ENCODE measurements around the gene PSME2. TPM values are rescaled to one million over a fixed set of nuclear protein-coding genes. Genes with fewer than 3 reads are reported as not detected.

PSME2 gene
- polyA plus RNA-seq, 1 donor from 2014 or later = 73.3 TPM

- Histone ChIP-seq H3K4me2 (ENCODE audit: low read length) (no peak overlapping the region), H3K36me3 (ENCODE audit: insufficient read depth, low read length) (no peaks in the 10 kb centered on the region), H3K9me2 (ENCODE audit: insufficient read depth, low read length) (no peaks in the 10 kb centered on the region), H3K27ac (ENCODE audit: low read length) (no peak overlapping the region), H4K20me1 (ENCODE audit: insufficient read depth) (no peaks in the 10 kb centered on the region), H3K27me3 (ENCODE audit: insufficient read depth, low read depth, low read length) (no peaks in the 10 kb centered on the region), H3K9me3 (ENCODE audit: low read length) (no peaks in the 10 kb centered on the region), H3F3A (ENCODE audit: insufficient read depth, low read length, poor library complexity, severe bottlenecking) (no peaks in the 10 kb centered on the region), H3K79me2 (replicated peaks; ENCODE audit: insufficient read depth, low read length) (peaks cover 9% of the 10 kb centered on the region), H3K4me3 (ENCODE audit: low read length) (no peak overlapping the region), H2AFZ (ENCODE audit: low read depth, low read length) (no peak overlapping the region), H3K9ac (ENCODE audit: low read length) (no peak overlapping the region)
- TF ChIP-seq MXI1 (conservative IDR thresholded peaks at IDR 0.05; ENCODE audit: poor library complexity, severe bottlenecking) (no peak), RAD21 (conservative IDR thresholded peaks at IDR 0.05) (no peak), SMC3 (conservative IDR thresholded peaks at IDR 0.05; ENCODE audit: poor library complexity) (no peak), POLR2AphosphoS5 (IDR thresholded peaks at IDR 0.05) (no peak), EZH2 (IDR thresholded peaks at IDR 0.05; ENCODE audit: borderline replicate concordance, insufficient read depth, low read length, poor library complexity, severe bottlenecking) (no peak), EP300 (conservative IDR thresholded peaks at IDR 0.05; ENCODE audit: poor library complexity, severe bottlenecking) (no peak), TAF1 (IDR thresholded peaks at IDR 0.05; ENCODE audit: low read depth) (no peak)
- TF ChIP-seq, protein P1, sequence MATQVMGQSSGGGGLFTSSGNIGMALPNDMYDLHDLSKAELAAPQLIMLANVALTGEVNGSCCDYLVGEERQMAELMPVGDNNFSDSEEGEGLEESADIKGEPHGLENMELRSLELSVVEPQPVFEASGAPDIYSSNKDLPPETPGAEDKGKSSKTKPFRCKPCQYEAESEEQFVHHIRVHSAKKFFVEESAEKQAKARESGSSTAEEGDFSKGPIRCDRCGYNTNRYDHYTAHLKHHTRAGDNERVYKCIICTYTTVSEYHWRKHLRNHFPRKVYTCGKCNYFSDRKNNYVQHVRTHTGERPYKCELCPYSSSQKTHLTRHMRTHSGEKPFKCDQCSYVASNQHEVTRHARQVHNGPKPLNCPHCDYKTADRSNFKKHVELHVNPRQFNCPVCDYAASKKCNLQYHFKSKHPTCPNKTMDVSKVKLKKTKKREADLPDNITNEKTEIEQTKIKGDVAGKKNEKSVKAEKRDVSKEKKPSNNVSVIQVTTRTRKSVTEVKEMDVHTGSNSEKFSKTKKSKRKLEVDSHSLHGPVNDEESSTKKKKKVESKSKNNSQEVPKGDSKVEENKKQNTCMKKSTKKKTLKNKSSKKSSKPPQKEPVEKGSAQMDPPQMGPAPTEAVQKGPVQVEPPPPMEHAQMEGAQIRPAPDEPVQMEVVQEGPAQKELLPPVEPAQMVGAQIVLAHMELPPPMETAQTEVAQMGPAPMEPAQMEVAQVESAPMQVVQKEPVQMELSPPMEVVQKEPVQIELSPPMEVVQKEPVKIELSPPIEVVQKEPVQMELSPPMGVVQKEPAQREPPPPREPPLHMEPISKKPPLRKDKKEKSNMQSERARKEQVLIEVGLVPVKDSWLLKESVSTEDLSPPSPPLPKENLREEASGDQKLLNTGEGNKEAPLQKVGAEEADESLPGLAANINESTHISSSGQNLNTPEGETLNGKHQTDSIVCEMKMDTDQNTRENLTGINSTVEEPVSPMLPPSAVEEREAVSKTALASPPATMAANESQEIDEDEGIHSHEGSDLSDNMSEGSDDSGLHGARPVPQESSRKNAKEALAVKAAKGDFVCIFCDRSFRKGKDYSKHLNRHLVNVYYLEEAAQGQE (IDR thresholded peaks at IDR 0.05; ENCODE audit: borderline replicate concordance) = no peak
- TF ChIP-seq, protein P2, sequence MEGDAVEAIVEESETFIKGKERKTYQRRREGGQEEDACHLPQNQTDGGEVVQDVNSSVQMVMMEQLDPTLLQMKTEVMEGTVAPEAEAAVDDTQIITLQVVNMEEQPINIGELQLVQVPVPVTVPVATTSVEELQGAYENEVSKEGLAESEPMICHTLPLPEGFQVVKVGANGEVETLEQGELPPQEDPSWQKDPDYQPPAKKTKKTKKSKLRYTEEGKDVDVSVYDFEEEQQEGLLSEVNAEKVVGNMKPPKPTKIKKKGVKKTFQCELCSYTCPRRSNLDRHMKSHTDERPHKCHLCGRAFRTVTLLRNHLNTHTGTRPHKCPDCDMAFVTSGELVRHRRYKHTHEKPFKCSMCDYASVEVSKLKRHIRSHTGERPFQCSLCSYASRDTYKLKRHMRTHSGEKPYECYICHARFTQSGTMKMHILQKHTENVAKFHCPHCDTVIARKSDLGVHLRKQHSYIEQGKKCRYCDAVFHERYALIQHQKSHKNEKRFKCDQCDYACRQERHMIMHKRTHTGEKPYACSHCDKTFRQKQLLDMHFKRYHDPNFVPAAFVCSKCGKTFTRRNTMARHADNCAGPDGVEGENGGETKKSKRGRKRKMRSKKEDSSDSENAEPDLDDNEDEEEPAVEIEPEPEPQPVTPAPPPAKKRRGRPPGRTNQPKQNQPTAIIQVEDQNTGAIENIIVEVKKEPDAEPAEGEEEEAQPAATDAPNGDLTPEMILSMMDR (IDR thresholded peaks at IDR 0.05; ENCODE audit: poor library complexity, severe bottlenecking) = no peak
These were observed 4.2 kb upstream of the PSME2 start for GRCh38 chr14:24150567-24150966.

DNA sequence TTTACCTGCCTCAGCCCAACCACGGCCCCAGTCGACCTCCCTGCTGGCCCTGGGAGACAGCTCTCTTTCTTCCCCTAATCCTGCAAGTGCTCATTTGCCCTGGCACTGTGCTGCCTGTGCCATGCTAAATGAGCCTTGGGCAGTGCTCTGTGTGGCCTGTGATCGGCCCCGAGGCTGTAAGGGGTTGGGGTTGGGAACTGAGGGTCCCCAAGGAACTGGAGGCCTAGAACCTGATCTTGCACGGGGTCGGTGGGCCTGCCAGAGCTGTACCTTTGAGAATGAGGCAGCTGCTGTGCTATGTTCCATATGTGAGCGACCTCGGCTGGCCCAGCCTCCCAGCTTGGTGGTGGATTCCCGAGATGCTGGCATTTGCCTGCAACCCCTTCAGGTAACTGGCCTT is 3.7 kb upstream of the PSME2 start:
- no peak for TF ChIP-seq EP300 (conservative IDR thresholded peaks at IDR 0.05; ENCODE audit: poor library complexity, severe bottlenecking)
- no peak for TF ChIP-seq POLR2AphosphoS5 (IDR thresholded peaks at IDR 0.05)
- TF ChIP-seq, protein P1 (IDR thresholded peaks at IDR 0.05; ENCODE audit: borderline replicate concordance) = no peak
- no peak for TF ChIP-seq MXI1 (conservative IDR thresholded peaks at IDR 0.05; ENCODE audit: poor library complexity, severe bottlenecking)
- no peak for TF ChIP-seq TAF1 (IDR thresholded peaks at IDR 0.05; ENCODE audit: low read depth)
- TF ChIP-seq SMC3 (conservative IDR thresholded peaks at IDR 0.05; ENCODE audit: poor library complexity) = no peak
- no peak for TF ChIP-seq EZH2 (IDR thresholded peaks at IDR 0.05; ENCODE audit: borderline replicate concordance, insufficient read depth, low read length, poor library complexity, severe bottlenecking)
- TF ChIP-seq RAD21 (conservative IDR thresholded peaks at IDR 0.05) = no peak
- Histone ChIP-seq H2AFZ (ENCODE audit: low read depth, low read length) (no peak overlapping the region), H3K9ac (ENCODE audit: low read length) (no peak overlapping the region), H3K27ac (ENCODE audit: low read length) (no peak overlapping the region), H3F3A (ENCODE audit: insufficient read depth, low read length, poor library complexity, severe bottlenecking) (no peaks in the 10 kb centered on the region), H3K9me2 (ENCODE audit: insufficient read depth, low read length) (no peaks in the 10 kb centered on the region), H3K36me3 (ENCODE audit: insufficient read depth, low read length) (no peaks in the 10 kb centered on the region), H3K4me2 (ENCODE audit: low read length) (no peak overlapping the region), H3K79me2 (replicated peaks; ENCODE audit: insufficient read depth, low read length) (peaks cover 9% of the 10 kb centered on the region), H4K20me1 (ENCODE audit: insufficient read depth) (no peaks in the 10 kb centered on the region), H3K9me3 (ENCODE audit: low read length) (no peaks in the 10 kb centered on the region), H3K27me3 (ENCODE audit: insufficient read depth, low read depth, low read length) (no peaks in the 10 kb centered on the region), H3K4me3 (ENCODE audit: low read length) (no peak overlapping the region)

Measured in neural cell (in vitro differentiated cells).